AG04450 (cell line): ENCODE measurements around the gene OR51M1. TPM values are rescaled to one million over a fixed set of nuclear protein-coding genes. Genes with fewer than 3 reads are reported as not detected.

Source experiments
- CTCF ChIA-PET: fragments of 300-600, 350-600 bp; formaldehyde crosslinking; extraction: SDS; loops from one replicate; lab custom pipeline; 2022; ENCODE audit warnings: antibody characterized with exemption, inconsistent platforms; lab: Charles Lee
- POLR2A ChIA-PET: fragments of 350-600 bp; formaldehyde crosslinking; extraction: SDS; loops from one replicate; lab custom pipeline; 2021; ENCODE audit warnings: antibody characterized with exemption, inconsistent platforms; lab: Yijun Ruan, JAX
- DNase-seq: peaks from one replicate; pipeline ENCODE4 v3.0.0-alpha.2; 2011; ENCODE audit warnings: low read depth, low spot score
- H3K27ac ChIP-seq: one replicate; pipeline ENCODE4 v1.5.1; 2012; ENCODE audit warnings: low read depth, low read length, control low read depth
- H3K27me3 ChIP-seq: one replicate; pipeline ENCODE4 v1.6.0; 2012; ENCODE audit warnings: low read length; ENCODE audit not compliant: control insufficient read depth, insufficient read depth
- H3K4me3 ChIP-seq: 2 replicates; pipeline ENCODE4 v1.5.1; 2011; ENCODE audit warnings: mild to moderate bottlenecking, low read depth, low read length, control low read depth
- H3K9me3 ChIP-seq: 2 replicates; pipeline ENCODE4 v1.5.1; 2012; ENCODE audit warnings: low read length; ENCODE audit not compliant: control insufficient read depth, insufficient read depth
- CTCF ChIP-seq: IDR thresholded peaks from 2 replicates; pipeline ENCODE4 v1.5.1; 2011; ENCODE audit warnings: low read depth, low read length, control low read depth, inconsistent platforms
- polyA plus RNA-seq: library from polyadenylated mRNA; depleted of rRNA; stranded (reverse); fragments of >200 nt; gene quantifications from 2 replicates; pipeline ENCODE4 v1.2.3, GENCODE V29; 2011

OR51M1 gene
- polyA plus RNA-seq, 1 experiment: 0.12 TPM

GRCh38 chr11:5384335-5384734 lies 723 bp downstream of the OR51M1 start:
- ChIA-PET POLR2A (no interaction called here), CTCF (interaction anchor here (1.0 to 1.6 kb wide), 2 partner anchors 180 to 261 kb away, joined by 3 to 5 read pairs; no protein-coding TSS in a partner anchor)
- no peaks in the 10 kb centered on the region for H3K27me3 ChIP-seq
- H3K9me3 ChIP-seq: no peaks in the 10 kb centered on the region
- no peak overlapping the region for H3K27ac ChIP-seq
- no peak for TF ChIP-seq CTCF
- no peak overlapping the region for H3K4me3 ChIP-seq
- no peak for DNase-seq

GRCh38 chr11:5390210-5390609 lies 6.6 kb downstream of the OR51M1 start:
- ChIA-PET POLR2A (no interaction called here), CTCF (no interaction called here)
- Histone ChIP-seq H3K27me3 (no peaks in the 10 kb centered on the region), H3K9me3 (no peaks in the 10 kb centered on the region), H3K4me3 (no peak overlapping the region), H3K27ac (no peak overlapping the region)
- TF ChIP-seq CTCF: 0 out of 2 replicates have a peak, but pooled peaks have one; percentile 25
- DNase-seq: no peak

GRCh38 chr11:5394091-5394490 lies 10.5 kb downstream of the OR51M1 start:
- ChIA-PET POLR2A (no interaction called here), CTCF (no interaction called here)
- Histone ChIP-seq H3K27me3 (no peaks in the 10 kb centered on the region), H3K27ac (no peak overlapping the region), H3K9me3 (no peaks in the 10 kb centered on the region), H3K4me3 (no peak overlapping the region)
- DNase-seq: no peak
- TF ChIP-seq CTCF: no peak

- Histone ChIP-seq H3K27ac (no peak overlapping the region), H3K4me3 (no peak overlapping the region), H3K9me3 (no peaks in the 10 kb centered on the region), H3K27me3 (no peaks in the 10 kb centered on the region)
- ChIA-PET POLR2A (no interaction called here), CTCF (no interaction called here)
- TF ChIP-seq CTCF: no peak
- DNase-seq: no peak
Measured at GRCh38 chr11:5398936-5399335, 15.3 kb downstream of the OR51M1 start.

- Histone ChIP-seq H3K27me3 (no peaks in the 10 kb centered on the region), H3K27ac (no peak overlapping the region), H3K4me3 (no peak overlapping the region), H3K9me3 (no peaks in the 10 kb centered on the region)
- no peak for TF ChIP-seq CTCF
- POLR2A ChIA-PET: no interaction called here
- CTCF ChIA-PET: no interaction called here
- no peak for DNase-seq
Measured at GRCh38 chr11:5405173-5405572, 21.6 kb downstream of the OR51M1 start.
